ENCODE data around the gene WRAP53. TPM values are rescaled to one million over a fixed set of nuclear protein-coding genes. Genes with fewer than 3 reads are reported as not detected.
A peak's percentile ranks its signal among the peaks of the same experiment; 100 is the strongest.

The WRAP53 gene
- total and polyA plus RNA-seq, 3 experiments from 2014 or later, result 16.6 to 31.3 (median 29.1) TPM

GRCh38 chr17:7685533-7686221, 2.6 kb upstream of the WRAP53 start:
- H3K27me3 Mint-ChIP-seq, result peaks cover 0 to 7% of the 10 kb centered on the region in 2 donors

DNA sequence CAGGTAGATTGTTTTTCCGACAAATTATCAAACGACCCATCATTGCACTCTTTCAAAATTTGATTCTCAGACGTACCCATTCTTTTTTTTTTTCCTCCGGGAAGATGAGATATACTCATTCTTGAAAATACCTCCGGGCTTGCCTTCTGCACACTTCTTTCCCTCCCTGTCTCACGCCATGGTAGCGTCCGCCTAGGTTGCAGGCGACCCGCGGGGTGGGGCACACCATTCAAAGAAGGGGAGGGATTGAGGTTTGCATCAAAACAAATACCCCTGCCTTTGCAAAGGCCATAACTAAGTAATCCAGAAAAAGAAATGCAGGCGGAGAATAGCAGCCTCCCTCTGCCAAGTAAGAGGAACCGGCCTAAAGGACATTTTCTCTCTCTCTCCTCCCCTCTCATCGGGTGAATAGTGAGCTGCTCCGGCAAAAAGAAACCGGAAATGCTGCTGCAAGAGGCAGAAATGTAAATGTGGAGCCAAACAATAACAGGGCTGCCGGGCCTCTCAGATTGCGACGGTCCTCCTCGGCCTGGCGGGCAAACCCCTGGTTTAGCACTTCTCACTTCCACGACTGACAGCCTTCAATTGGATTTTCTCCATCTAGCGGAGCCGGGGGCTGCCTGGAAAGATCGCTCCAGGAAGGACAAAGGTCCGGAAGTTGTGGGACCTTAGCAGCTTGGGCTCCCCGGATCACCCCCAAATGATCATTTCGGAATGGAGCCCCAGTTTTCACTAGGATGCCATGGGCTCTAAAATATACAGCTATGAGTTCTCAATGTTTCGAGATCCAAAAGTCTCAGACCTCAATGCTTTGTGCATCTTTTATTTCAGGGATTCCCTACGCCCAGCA, 1.8 kb upstream of the WRAP53 start:
- peak; percentile 69 to 91 (median 86) for DNase-seq
- ChIA-PET CTCF (interaction anchor here (0.5 to 4.5 kb wide), 25 partner anchors 9 to 640 kb away, joined by 3 to 37 read pairs (median 8); partner anchors contain the start of genes ATP1B2, FXR2, MPDU1 and SAT2), POLR2A (interaction anchor here (0.5 to 4.4 kb wide), 41 partner anchors 9 to 651 kb away, joined by 3 to 70 read pairs (median 6); partner anchors contain the start of genes ACADVL, ACAP1, ATP1B2 and CD68)
- H3K4me1 ChIP-seq (ENCODE audit: insufficient read depth, low read length), result peaks cover 37% of the 10 kb centered on the region
- Mint-ChIP-seq H3K4me3 (peak overlapping the region; percentile 93 to 99 (median 98)), H3K4me1 (peaks cover 42 to 60% (median 44%) of the 10 kb centered on the region in 3 donors), H3K27me3 (peaks cover 0 to 7% of the 10 kb centered on the region in 2 donors), H3K27ac (peak overlapping the region; percentile 98 to 100 (median 100)), H3K9me3 (no peaks in the 10 kb centered on the region), H3K36me3 (peaks cover 0 to 37% (median 8%) of the 10 kb centered on the region in 3 donors)
- no peaks in the 10 kb centered on the region for H3K36me3 ChIP-seq (ENCODE audit: insufficient read depth, low read length)
- H3K4me3 ChIP-seq (ENCODE audit: low read length), result peak overlapping the region; percentile 99
- H3K9me3 ChIP-seq (ENCODE audit: low read length), result no peaks in the 10 kb centered on the region
- H3K27me3 ChIP-seq (ENCODE audit: insufficient read depth, low read length, poor library complexity, severe bottlenecking), result no peaks in the 10 kb centered on the region
- H3K27ac ChIP-seq (ENCODE audit: low read depth, low read length), result peak overlapping the region; percentile 99

More at GRCh38 chr17:7685533-7686221, 2.6 kb upstream of the WRAP53 start:
- Histone ChIP-seq H3K9me3 (ENCODE audit: low read length) (no peaks in the 10 kb centered on the region), H3K27ac (ENCODE audit: low read depth, low read length) (peak overlapping the region; percentile 99), H3K27me3 (ENCODE audit: insufficient read depth, low read length, poor library complexity, severe bottlenecking) (no peaks in the 10 kb centered on the region), H3K4me1 (ENCODE audit: insufficient read depth, low read length) (peaks cover 37% of the 10 kb centered on the region), H3K4me3 (ENCODE audit: low read length) (peak overlapping the region; percentile 99), H3K36me3 (ENCODE audit: insufficient read depth, low read length) (no peaks in the 10 kb centered on the region)
- no peaks in the 10 kb centered on the region for H3K9me3 Mint-ChIP-seq
- peaks cover 0 to 35% (median 8%) of the 10 kb centered on the region in 3 donors for H3K36me3 Mint-ChIP-seq
- H3K4me3 Mint-ChIP-seq, result peak overlapping the region; percentile 93 to 99 (median 98)
- ChIA-PET POLR2A (interaction anchor here (0.6 to 4.4 kb wide), 30 partner anchors 11 to 650 kb away, joined by 3 to 70 read pairs (median 6); partner anchors contain the start of genes ACADVL, ACAP1, ATP1B2 and CD68), CTCF (interaction anchor here (0.5 to 4.5 kb wide), 13 partner anchors 9 to 250 kb away, joined by 3 to 37 read pairs (median 19); partner anchors contain the start of genes FXR2, MPDU1, SAT2 and SENP3)
- H3K27ac Mint-ChIP-seq, result peak overlapping the region; percentile 98 to 100 (median 100)
- peak; percentile 86 to 94 (median 91) for DNase-seq
- H3K4me1 Mint-ChIP-seq, result peaks cover 42 to 60% (median 44%) of the 10 kb centered on the region in 3 donors

- Histone ChIP-seq H3K36me3 (ENCODE audit: insufficient read depth, low read length) (no peaks in the 10 kb centered on the region), H3K9me3 (ENCODE audit: low read length) (no peaks in the 10 kb centered on the region), H3K27ac (ENCODE audit: low read depth, low read length) (peak within 1 kb of the TSS; percentile 99), H3K4me1 (ENCODE audit: insufficient read depth, low read length) (peaks cover 37% of the 10 kb centered on the region), H3K27me3 (ENCODE audit: insufficient read depth, low read length, poor library complexity, severe bottlenecking) (no peaks in the 10 kb centered on the region), H3K4me3 (ENCODE audit: low read length) (peak within 1 kb of the TSS; percentile 99)
- peaks cover 42 to 59% (median 44%) of the 10 kb centered on the region in 3 donors for H3K4me1 Mint-ChIP-seq
- peak within 1 kb of the TSS; percentile 98 to 100 (median 100) for H3K27ac Mint-ChIP-seq
- ChIA-PET POLR2A (interaction anchor here (0.5 to 4.4 kb wide), 38 partner anchors 10 to 641 kb away, joined by 3 to 70 read pairs (median 6); partner anchors contain the start of genes ACAP1, ATP1B2, CTC1 and CYB5D1), CTCF (interaction anchor here (0.6 to 4.5 kb wide), 36 partner anchors 10 to 641 kb away, joined by 3 to 37 read pairs (median 5); partner anchors contain the start of genes ACAP1, ATP1B2, BORCS6 and CHRNB1)
- no peaks in the 10 kb centered on the region for H3K9me3 Mint-ChIP-seq
- peak within 1 kb of the TSS; percentile 93 to 99 (median 98) for H3K4me3 Mint-ChIP-seq
- DNase-seq, result peak; percentile 81 to 93 (median 86)
- H3K27me3 Mint-ChIP-seq, result peaks cover 0 to 7% of the 10 kb centered on the region in 2 donors
- peaks cover 0 to 39% (median 8%) of the 10 kb centered on the region in 3 donors for H3K36me3 Mint-ChIP-seq
These were observed 987 bp upstream of the WRAP53 start, which contains the start of gene TP53 for GRCh38 chr17:7687072-7687907. Gene TP53 (minus strand): TSS chr17:7687490. CDS start chr17:7676594, 10,896 bp downstream.

DNA sequence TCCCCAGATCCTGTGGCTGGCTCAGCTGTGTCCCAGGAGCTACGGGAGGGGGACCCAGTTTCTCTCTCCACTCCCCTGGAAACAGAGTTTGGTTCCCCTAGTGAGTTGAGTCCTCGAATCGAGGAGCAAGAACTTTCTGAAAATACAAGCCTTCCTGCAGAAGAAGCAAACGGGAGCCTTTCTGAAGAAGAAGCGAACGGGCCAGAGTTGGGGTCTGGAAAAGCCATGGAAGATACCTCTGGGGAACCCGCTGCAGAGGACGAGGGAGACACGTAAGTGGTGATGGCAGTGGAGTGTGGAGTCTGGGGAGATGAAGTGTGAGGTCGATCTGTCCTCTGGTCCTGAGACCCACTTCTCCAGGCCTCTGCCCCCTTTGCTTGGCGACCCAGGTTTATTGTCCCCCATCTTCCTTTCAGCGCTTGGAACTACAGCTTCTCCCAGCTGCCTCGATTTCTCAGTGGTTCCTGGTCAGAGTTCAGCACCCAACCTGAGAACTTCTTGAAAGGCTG, 585 bp downstream of the WRAP53 start:
- H3K4me1 Mint-ChIP-seq, result peaks cover 39 to 52% (median 44%) of the 10 kb centered on the region in 3 donors
- peak overlapping the region; percentile 91 for H3K4me3 ChIP-seq (ENCODE audit: low read length)
- no peaks in the 10 kb centered on the region for H3K36me3 ChIP-seq (ENCODE audit: insufficient read depth, low read length)
- no peaks in the 10 kb centered on the region for H3K9me3 Mint-ChIP-seq
- no peaks in the 10 kb centered on the region for H3K27me3 ChIP-seq (ENCODE audit: insufficient read depth, low read length, poor library complexity, severe bottlenecking)
- peaks cover 3 to 46% (median 11%) of the 10 kb centered on the region in 3 donors for H3K36me3 Mint-ChIP-seq
- H3K27me3 Mint-ChIP-seq, result peaks cover 0 to 7% of the 10 kb centered on the region in 2 donors
- CTCF ChIA-PET, result interaction anchor here (0.9 to 4.5 kb wide), 15 partner anchors 12 to 643 kb away, joined by 3 to 37 read pairs (median 15); partner anchors contain the start of genes DNAH2, MPDU1, SAT2 and SENP3
- peak overlapping the region; percentile 63 for H3K27ac ChIP-seq (ENCODE audit: low read depth, low read length)
- H3K27ac Mint-ChIP-seq, result peak overlapping the region in 7 of 8 donors; percentile 42 to 100 (median 99)
- no peaks in the 10 kb centered on the region for H3K9me3 ChIP-seq (ENCODE audit: low read length)
- peak overlapping the region; percentile 93 to 99 (median 98) for H3K4me3 Mint-ChIP-seq
- POLR2A ChIA-PET, result interaction anchor here (0.5 to 4.4 kb wide), 3 partner anchors 61 to 104 kb away, joined by 3 to 70 read pairs (median 61); partner anchors contain the start of genes FXR2, MPDU1 and SAT2
- DNase-seq, result no peak
- H3K4me1 ChIP-seq (ENCODE audit: insufficient read depth, low read length), result peaks cover 33% of the 10 kb centered on the region

DNA sequence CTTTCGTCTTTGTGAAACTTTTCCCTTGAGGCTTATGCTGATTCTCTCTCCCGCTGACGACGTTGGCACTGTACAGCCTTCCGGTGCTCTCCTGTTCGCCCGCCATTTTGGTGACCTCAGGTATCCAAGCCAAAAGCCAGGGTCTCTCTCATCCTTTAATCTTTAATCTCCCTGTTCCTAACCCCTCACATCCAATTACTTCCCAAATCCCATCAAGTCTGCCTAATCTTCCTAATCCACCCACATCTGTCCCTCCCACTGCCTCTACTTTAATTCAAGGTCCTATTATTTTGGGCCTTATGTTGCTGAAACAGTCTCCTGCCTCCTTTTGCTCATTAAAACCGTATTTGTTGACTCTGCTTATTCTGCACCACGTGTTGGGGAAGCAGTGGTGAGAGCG, 7.3 kb downstream of the WRAP53 start:
- DNase-seq, result no peak
- H3K27ac ChIP-seq (ENCODE audit: low read depth, low read length), result no peak overlapping the region
- H3K4me3 ChIP-seq (ENCODE audit: low read length), result no peak overlapping the region
- no peaks in the 10 kb centered on the region for H3K9me3 ChIP-seq (ENCODE audit: low read length)
- no peaks in the 10 kb centered on the region for H3K4me1 Mint-ChIP-seq
- ChIA-PET CTCF (no interaction called here), POLR2A (no interaction called here)
- H3K4me3 Mint-ChIP-seq, result peak overlapping the region in 1 of 7 donors; percentile 73
- peaks cover under 1 to 2% of the 10 kb centered on the region in 2 donors for H3K27me3 Mint-ChIP-seq
- no peaks in the 10 kb centered on the region for H3K27me3 ChIP-seq (ENCODE audit: insufficient read depth, low read length, poor library complexity, severe bottlenecking)
- no peaks in the 10 kb centered on the region for H3K9me3 Mint-ChIP-seq
- H3K4me1 ChIP-seq (ENCODE audit: insufficient read depth, low read length), result no peaks in the 10 kb centered on the region
- H3K36me3 ChIP-seq (ENCODE audit: insufficient read depth, low read length), result no peaks in the 10 kb centered on the region
- peaks cover 25 to 44% (median 27%) of the 10 kb centered on the region in 3 donors for H3K36me3 Mint-ChIP-seq
- H3K27ac Mint-ChIP-seq, result peak overlapping the region in 1 of 8 donors; percentile 91

- Histone ChIP-seq H3K27me3 (ENCODE audit: insufficient read depth, low read length, poor library complexity, severe bottlenecking) (no peaks in the 10 kb centered on the region), H3K4me3 (ENCODE audit: low read length) (no peak overlapping the region), H3K9me3 (ENCODE audit: low read length) (no peaks in the 10 kb centered on the region), H3K4me1 (ENCODE audit: insufficient read depth, low read length) (no peaks in the 10 kb centered on the region), H3K27ac (ENCODE audit: low read depth, low read length) (no peak overlapping the region), H3K36me3 (ENCODE audit: insufficient read depth, low read length) (no peaks in the 10 kb centered on the region)
- H3K36me3 Mint-ChIP-seq, result peaks cover 29 to 62% (median 43%) of the 10 kb centered on the region in 3 donors
- peaks cover 3 to 11% of the 10 kb centered on the region in 2 donors for H3K27me3 Mint-ChIP-seq
- CTCF ChIA-PET, result no interaction called here
- no peak overlapping the region for H3K4me3 Mint-ChIP-seq
- POLR2A ChIA-PET, result no interaction called here
- H3K4me1 Mint-ChIP-seq, result no peaks in the 10 kb centered on the region
- no peak for DNase-seq
- no peaks in the 10 kb centered on the region for H3K9me3 Mint-ChIP-seq
- H3K27ac Mint-ChIP-seq, result no peak overlapping the region
These were observed 9.7 kb downstream of the WRAP53 start for GRCh38 chr17:7697828-7698588.

All from CD8-positive, alpha-beta memory T cell (primary cell).